ENCODE data around the gene LOXL3.
"Not testable (repeated sequence)": the region's sequence is repeated elsewhere in the genome, so short reads cannot be mapped to it uniquely, and the experiment has no call there.

Gene LOXL3

GRCh38 chr2:74573747-74574562, 20.2 kb upstream of the LOXL3 start:
- Histone ChIP-seq H3K9ac (no peak overlapping the region), H3K4me3 (peak overlapping the region; percentile 14; the same call in 1 of the 2 replicates), H3K36me3 (no peaks in the 10 kb centered on the region), H3K27me3 (no peaks in the 10 kb centered on the region), H3K4me2 (peak overlapping the region; percentile 66), H3K4me1 (peaks cover 42% of the 10 kb centered on the region), H4K20me1 (no peaks in the 10 kb centered on the region), H3K9me3 (0 out of 2 replicates have a peak, but pooled peaks cover 3% of the 10 kb centered on the region), H3K27ac (peak overlapping the region; percentile 54)
- TF ChIP-seq Cebpa-rat (IDR thresholded peaks at IDR 0.05) = no peak

- H3K9ac ChIP-seq = no peak overlapping the region
- H4K20me1 ChIP-seq = no peaks in the 10 kb centered on the region
- no peaks in the 10 kb centered on the region for H3K27me3 ChIP-seq
- H3K4me1 ChIP-seq = peaks cover 36% of the 10 kb centered on the region
- no peak for TF ChIP-seq Cebpa-rat (IDR thresholded peaks at IDR 0.05)
- H3K36me3 ChIP-seq = no peaks in the 10 kb centered on the region
- no peak overlapping the region for H3K27ac ChIP-seq
- no peak overlapping the region for H3K4me2 ChIP-seq
- no peak overlapping the region for H3K4me3 ChIP-seq
- H3K9me3 ChIP-seq = 0 out of 2 replicates have a peak, but pooled peaks cover 3% of the 10 kb centered on the region
Observed at GRCh38 chr2:74572178-74572925, 18.6 kb upstream of the LOXL3 start.

- Histone ChIP-seq H3K4me3 (no peak overlapping the region), H4K20me1 (no peaks in the 10 kb centered on the region), H3K4me2 (peak overlapping the region; percentile 20), H3K9ac (no peak overlapping the region), H3K27ac (no peak overlapping the region), H3K36me3 (no peaks in the 10 kb centered on the region), H3K27me3 (no peaks in the 10 kb centered on the region), H3K9me3 (0 out of 2 replicates have a peak, but pooled peaks cover 3% of the 10 kb centered on the region), H3K4me1 (peaks cover 26% of the 10 kb centered on the region)
- TF ChIP-seq Cebpa-rat (IDR thresholded peaks at IDR 0.05) = no peak
Observed at GRCh38 chr2:74571058-74571457, 17.3 kb upstream of the LOXL3 start.

GRCh38 chr2:74569686-74570085, 15.9 kb upstream of the LOXL3 start:
- Histone ChIP-seq H4K20me1 (no peaks in the 10 kb centered on the region), H3K4me2 (no peak overlapping the region), H3K4me1 (peaks cover 25% of the 10 kb centered on the region), H3K9ac (no peak overlapping the region), H3K4me3 (no peak overlapping the region), H3K9me3 (0 out of 2 replicates have a peak, but pooled peaks cover 3% of the 10 kb centered on the region), H3K27ac (no peak overlapping the region), H3K27me3 (no peaks in the 10 kb centered on the region), H3K36me3 (no peaks in the 10 kb centered on the region)
- TF ChIP-seq Cebpa-rat (IDR thresholded peaks at IDR 0.05) = no peak

- Histone ChIP-seq H3K27ac (no peak overlapping the region), H3K4me2 (no peak overlapping the region), H3K9me3 (0 out of 2 replicates have a peak, but pooled peaks cover under 1% of the 10 kb centered on the region), H3K4me1 (peaks cover 9% of the 10 kb centered on the region), H3K27me3 (no peaks in the 10 kb centered on the region), H3K9ac (no peak overlapping the region), H3K36me3 (no peaks in the 10 kb centered on the region), H3K4me3 (no peak overlapping the region), H4K20me1 (no peaks in the 10 kb centered on the region)
- TF ChIP-seq Cebpa-rat (IDR thresholded peaks at IDR 0.05) = no peak
Observed at GRCh38 chr2:74567881-74568280, 14.1 kb upstream of the LOXL3 start.

GRCh38 chr2:74566754-74567085, 13.0 kb upstream of the LOXL3 start:
- no peaks in the 10 kb centered on the region for H3K27me3 ChIP-seq
- no peaks in the 10 kb centered on the region for H3K36me3 ChIP-seq
- H3K9me3 ChIP-seq = no peaks in the 10 kb centered on the region
- peaks cover 14% of the 10 kb centered on the region for H3K4me1 ChIP-seq
- H4K20me1 ChIP-seq = no peaks in the 10 kb centered on the region
- no peak overlapping the region for H3K4me3 ChIP-seq
- H3K4me2 ChIP-seq = no peak overlapping the region
- no peak for TF ChIP-seq Cebpa-rat (IDR thresholded peaks at IDR 0.05)
- H3K9ac ChIP-seq = no peak overlapping the region
- H3K27ac ChIP-seq = no peak overlapping the region

- H3K9ac ChIP-seq = no peak overlapping the region
- TF ChIP-seq Cebpa-rat (IDR thresholded peaks at IDR 0.05) = no peak
- H3K4me1 ChIP-seq = peaks cover 9% of the 10 kb centered on the region
- no peaks in the 10 kb centered on the region for H3K9me3 ChIP-seq
- H3K27me3 ChIP-seq = no peaks in the 10 kb centered on the region
- H3K36me3 ChIP-seq = no peaks in the 10 kb centered on the region
- no peaks in the 10 kb centered on the region for H4K20me1 ChIP-seq
- no peak overlapping the region for H3K4me2 ChIP-seq
- H3K4me3 ChIP-seq = no peak overlapping the region
- no peak overlapping the region for H3K27ac ChIP-seq
Observed at GRCh38 chr2:74566076-74566753, 12.5 kb upstream of the LOXL3 start.

GRCh38 chr2:74564222-74564621, 10.5 kb upstream of the LOXL3 start:
- Histone ChIP-seq H3K9ac (no peak overlapping the region), H3K27me3 (0 out of 2 replicates have a peak, but pooled peaks cover 3% of the 10 kb centered on the region), H3K4me1 (peaks cover 12% of the 10 kb centered on the region), H3K9me3 (no peaks in the 10 kb centered on the region), H4K20me1 (no peaks in the 10 kb centered on the region), H3K36me3 (no peaks in the 10 kb centered on the region), H3K4me3 (no peak overlapping the region), H3K4me2 (no peak overlapping the region), H3K27ac (no peak overlapping the region)
- TF ChIP-seq Cebpa-rat (IDR thresholded peaks at IDR 0.05) = no peak

GRCh38 chr2:74562126-74562775, 8.5 kb upstream of the LOXL3 start:
- Histone ChIP-seq H4K20me1 (peaks cover 9% of the 10 kb centered on the region), H3K4me3 (no peak overlapping the region), H3K4me1 (peaks cover 12% of the 10 kb centered on the region), H3K9me3 (no peaks in the 10 kb centered on the region), H3K36me3 (0 out of 2 replicates have a peak, but pooled peaks cover 7% of the 10 kb centered on the region), H3K27ac (no peak overlapping the region), H3K9ac (no peak overlapping the region), H3K27me3 (0 out of 2 replicates have a peak, but pooled peaks cover 3% of the 10 kb centered on the region), H3K4me2 (no peak overlapping the region)
- no peak for TF ChIP-seq Cebpa-rat (IDR thresholded peaks at IDR 0.05)

GRCh38 chr2:74561022-74561421, 7.3 kb upstream of the LOXL3 start:
- Histone ChIP-seq H3K36me3 (peaks cover 19% of the 10 kb centered on the region), H3K4me1 (peaks cover 12% of the 10 kb centered on the region), H4K20me1 (peaks cover 21% of the 10 kb centered on the region)
- H3K4me2 ChIP-seq, H3K9ac ChIP-seq, H3K27ac ChIP-seq, H3K9me3 ChIP-seq, H3K27me3 ChIP-seq, H3K4me3 ChIP-seq: not testable (repeated sequence)

Measured in BLaER1 (cell line).